HuH-7.5 (cell line): ENCODE results near the gene ACOT12.
A peak's percentile ranks its signal among the peaks of the same experiment; 100 is the strongest.
"Not testable (repeated sequence)": the region's sequence is repeated elsewhere in the genome, so short reads cannot be mapped to it uniquely, and the experiment has no call there.

Source experiments
- DNase-seq: peaks from one replicate; pipeline ENCODE4 v3.0.0; 2011; ENCODE audit warnings: low spot score

The ACOT12 gene

DNA sequence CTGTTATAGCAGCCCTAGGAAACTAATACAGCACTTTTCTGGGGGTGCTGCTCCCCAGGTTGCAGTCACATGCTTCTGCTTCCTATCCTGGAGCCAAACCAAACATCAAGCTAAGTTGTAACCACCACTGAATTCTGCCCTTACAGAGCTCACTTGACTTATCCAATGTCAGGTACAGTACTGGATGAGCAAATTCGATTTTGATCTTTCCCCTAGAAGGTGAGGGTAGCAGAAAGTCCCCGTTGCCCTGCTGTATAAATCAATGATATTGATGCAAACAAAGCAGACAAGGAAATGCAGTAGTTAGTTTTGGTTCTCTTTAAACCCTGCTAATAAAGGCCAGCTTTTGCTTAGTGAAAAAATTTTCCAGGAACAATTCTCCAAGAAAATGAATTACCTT, 56.1 kb downstream of the ACOT12 start:
- no peak for DNase-seq

- DNase-seq = no peak
Measured at GRCh38 chr5:81336556-81336955, 57.4 kb downstream of the ACOT12 start.

GRCh38 chr5:81335946-81336345, 58.0 kb downstream of the ACOT12 start:
- no peak for DNase-seq

- no peak for DNase-seq
Measured at GRCh38 chr5:81334304-81335061, 59.5 kb downstream of the ACOT12 start.

DNA sequence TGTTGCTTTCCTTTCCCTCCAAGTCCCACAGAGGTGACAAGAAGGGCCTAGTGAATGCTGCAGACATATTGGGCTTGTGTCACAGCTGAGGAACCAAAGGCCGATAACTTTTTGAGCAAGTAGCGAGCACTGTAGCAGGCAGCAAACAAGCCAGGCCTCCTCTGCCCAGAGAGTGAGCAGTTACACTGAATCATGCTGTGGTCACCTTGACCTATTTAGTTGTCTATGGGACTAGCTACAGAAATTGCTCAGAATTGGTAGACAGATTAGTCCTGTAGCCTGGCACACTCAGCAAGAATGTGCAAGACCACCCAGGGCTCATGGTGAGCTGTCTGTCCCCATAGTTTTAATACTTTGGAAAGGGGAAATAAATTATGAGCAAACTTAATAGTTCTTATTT, 67.4 kb downstream of the ACOT12 start:
- no peak for DNase-seq

DNA sequence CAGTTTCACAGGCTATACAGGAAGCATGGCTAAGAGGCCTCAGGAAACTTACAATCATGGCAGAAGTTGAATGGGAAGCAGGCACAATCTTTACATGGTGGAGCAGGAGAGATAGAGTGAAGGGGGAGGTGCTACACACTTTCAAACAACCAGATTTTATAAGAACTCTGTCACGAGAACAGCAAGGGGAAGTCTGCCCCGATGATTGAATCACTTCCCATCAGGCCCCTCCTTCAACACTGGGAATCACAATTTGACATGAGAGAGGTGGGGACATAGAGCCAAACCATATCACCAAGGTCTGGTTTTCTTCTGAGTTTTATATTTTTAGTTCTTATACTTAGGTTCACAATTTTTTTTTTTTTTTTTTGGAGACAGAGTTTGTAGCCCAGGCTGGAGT, 76.4 kb downstream of the ACOT12 start:
- no peak for DNase-seq

DNA sequence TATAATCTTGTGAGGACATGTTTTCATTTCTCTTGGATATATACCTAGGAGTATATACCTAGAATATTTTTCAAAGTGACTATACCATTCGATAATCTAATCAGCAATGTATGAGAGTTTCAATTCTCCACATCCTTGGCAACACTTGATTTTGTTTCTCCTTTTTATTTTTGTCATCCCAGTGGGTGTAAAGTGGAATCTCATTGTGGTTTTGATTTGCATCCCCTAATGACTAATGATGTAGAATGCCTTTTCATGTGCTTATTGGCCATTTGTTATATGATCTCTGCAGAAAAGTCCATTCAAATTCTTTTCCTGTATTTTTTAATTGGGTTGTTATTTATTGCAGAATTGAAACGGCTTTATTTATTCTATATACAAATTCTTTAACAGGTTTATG, 77.4 kb downstream of the ACOT12 start:
- DNase-seq = no peak

DNA sequence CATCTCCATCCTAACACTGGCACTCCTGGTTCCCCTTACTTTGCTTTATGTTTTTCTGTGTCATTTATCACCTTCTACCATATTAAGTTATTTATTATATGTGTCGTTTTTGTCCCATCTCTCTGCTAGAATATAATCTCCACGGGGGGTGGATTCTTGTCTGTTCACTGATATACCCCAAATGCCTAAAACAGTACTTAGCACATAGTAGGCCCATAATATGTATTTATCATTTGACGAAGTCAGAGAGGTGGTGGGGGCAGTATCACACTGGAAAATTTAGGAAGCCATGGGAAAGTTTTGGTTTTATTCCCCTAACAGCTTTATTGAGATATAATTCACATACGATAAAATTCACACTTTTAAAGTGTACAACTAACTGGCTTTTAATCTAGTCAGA, 78.1 kb downstream of the ACOT12 start:
- no peak for DNase-seq

- DNase-seq = no peak
Measured at GRCh38 chr5:81315336-81315735, 78.6 kb downstream of the ACOT12 start.

GRCh38 chr5:81314581-81314980, 79.4 kb downstream of the ACOT12 start:
- no peak for DNase-seq

GRCh38 chr5:81313686-81314085, 80.2 kb downstream of the ACOT12 start:
- DNase-seq = no peak

- DNase-seq = no peak
Measured at GRCh38 chr5:81313278-81313677, 80.7 kb downstream of the ACOT12 start.

DNA sequence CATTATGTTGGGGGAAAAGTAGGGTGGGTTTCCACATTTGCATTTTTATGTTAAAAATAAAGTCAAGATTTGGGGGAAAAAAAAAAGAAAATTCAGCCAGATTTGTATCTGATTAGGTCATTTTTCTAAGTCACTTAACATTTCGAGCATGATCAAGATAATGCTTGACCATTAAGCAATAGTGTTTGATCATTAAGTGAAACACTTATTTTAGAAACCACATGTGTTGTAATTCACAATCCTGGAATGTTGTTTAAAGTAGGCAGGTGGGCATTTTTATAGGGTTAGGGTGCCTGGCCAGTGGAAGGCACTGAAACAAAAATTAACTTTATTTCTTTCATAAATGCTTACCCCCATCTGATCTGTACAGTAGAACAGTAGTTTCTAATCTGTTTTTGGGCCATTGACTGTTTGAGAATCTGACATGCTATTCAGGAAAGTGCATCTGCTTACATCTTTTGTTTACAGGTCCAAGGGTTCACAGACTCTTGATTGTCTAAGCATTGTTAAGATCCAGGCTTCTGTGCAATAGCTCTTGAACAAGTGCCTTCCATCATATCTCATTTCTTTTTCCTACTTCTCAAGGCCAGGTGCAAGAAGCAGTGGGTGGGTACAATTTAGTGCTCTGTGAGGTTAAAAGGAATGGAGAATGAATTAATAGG, 83.4 kb downstream of the ACOT12 start:
- DNase-seq = no peak

- no peak for DNase-seq
Measured at GRCh38 chr5:81308836-81309235, 85.1 kb downstream of the ACOT12 start.

DNA sequence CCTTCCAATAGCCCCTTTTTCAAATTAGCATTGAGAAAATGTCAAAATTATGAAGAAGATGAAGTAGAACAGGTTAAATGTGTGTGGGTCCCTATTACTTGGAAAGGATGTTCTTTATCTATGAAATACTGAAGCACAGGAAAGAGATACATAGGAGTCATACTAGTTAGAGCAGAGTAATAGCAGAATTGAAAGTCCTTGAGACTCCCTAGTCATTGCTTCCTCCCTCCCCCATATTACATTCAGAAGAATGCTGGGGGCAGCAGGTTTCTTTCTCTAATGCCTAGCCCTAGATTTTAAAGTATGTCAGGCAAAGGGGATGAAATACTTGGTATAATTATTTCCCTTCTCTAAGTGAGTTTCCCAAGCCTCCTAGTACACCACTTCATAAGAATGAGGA, 88.1 kb downstream of the ACOT12 start:
- DNase-seq = no peak

DNA sequence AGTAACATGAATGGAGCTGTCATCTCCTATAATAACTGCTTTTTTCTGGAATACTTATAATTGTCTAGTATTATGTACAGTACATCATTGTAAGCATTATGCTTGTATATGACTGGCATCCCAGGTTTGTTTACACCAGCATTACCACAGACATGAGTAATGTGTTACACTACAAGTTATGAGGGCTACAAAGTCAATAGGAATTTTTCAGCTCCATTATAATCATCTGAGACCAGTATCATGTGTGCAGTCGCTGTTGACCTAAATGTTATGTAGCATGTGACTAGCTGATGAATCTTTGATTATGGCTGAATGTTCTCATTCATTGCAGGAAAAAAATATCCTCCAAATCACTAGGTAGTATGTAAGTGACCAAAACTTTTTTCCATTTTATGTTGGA, 90.4 kb downstream of the ACOT12 start:
- DNase-seq = no peak

GRCh38 chr5:81302596-81302995, 91.3 kb downstream of the ACOT12 start:
- no peak for DNase-seq

DNA sequence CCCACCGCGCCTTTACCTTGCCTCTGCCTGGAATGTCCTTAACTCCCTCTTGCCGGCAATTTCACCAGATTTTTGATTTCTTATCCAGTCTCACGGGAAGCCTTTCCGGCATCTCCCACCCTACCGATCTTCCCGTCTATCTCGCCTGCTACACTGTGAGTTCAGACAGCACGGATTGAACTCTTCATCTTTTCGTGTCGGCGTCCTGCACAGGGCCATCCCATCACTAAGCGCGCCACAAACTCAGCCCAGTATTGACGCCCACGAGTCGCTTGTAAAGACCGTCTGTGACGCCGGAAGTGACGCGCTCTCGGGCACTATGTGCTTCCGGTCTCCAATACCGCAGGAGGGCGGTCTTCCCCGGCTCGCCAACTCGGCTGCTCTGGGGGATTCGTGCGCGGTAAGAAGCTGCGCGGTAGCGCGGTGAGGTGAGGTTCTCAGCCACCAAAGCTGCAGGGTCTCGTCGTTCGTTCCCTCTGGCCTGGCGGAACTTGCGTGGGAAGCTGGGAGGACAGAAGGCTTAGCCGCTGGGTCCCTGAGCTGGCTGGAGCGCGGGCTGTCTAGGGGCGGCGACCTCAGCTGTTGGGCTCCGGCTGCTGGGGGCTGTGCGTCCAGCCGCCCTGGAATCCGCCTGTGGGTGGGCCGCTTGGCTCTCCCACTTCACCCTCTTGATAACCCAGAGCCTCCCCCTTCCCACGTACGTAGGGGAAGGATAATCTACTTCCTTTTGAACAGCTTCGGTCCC, 92.5 kb downstream of the ACOT12 start, which contains the start of gene ZCCHC9:
TSS of gene ZCCHC9 (plus strand) at position 317 of the 745 bp plus-strand sequence. CDS start 3,171 bp downstream, outside the sequence.
- DNase-seq = peak; percentile 54

- DNase-seq = no peak
Measured at GRCh38 chr5:81300921-81301270, 93.0 kb downstream of the ACOT12 start.

GRCh38 chr5:81297531-81297930, 96.4 kb downstream of the ACOT12 start:
- DNase-seq = no peak

DNA sequence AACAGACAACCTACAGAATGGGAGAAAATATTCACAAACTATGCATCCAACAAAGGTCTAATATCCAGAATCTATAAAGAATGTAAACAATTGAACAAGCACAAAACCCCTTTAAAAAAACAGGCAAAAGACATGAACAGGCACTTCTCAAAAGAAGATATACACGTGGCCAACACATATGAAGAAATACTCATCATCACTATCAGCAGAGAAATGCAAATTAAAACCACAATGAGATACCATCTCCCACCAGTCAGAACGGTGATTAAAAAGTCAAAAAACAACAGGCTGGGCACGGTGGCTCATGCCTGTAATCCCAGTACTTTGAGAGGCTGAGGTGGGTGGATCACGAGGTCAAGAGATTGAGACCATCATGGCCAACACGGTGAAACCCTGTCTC, 99.9 kb downstream of the ACOT12 start:
- DNase-seq = not testable (repeated sequence)

DNA sequence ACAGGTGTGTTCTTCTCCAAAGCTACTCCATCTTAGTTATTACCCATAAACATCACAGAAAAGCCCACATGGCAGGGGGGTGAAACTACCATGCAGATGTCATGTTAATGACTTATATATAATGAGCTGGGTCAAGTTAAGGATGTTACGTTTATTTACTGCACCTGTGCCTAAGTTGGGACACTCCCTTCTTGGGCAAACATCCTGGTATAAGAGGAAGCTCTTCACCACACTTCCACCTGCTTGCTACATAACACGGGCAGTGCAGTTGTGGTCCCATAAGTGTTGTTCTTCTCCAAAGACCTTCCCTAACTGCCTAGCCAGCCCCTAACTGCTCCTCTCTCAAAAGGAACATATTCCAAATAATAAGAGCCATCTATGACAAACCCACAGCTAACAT, 101.8 kb downstream of the ACOT12 start:
- DNase-seq = no peak

GRCh38 chr5:81290146-81290545, 103.8 kb downstream of the ACOT12 start:
- DNase-seq = no peak
